Mesenchymal stem cell (in vitro differentiated cells and primary cell): Measurements from ENCODE around the gene TGOLN2. TPM values are rescaled to one million over a fixed set of nuclear protein-coding genes. Genes with fewer than 3 reads are reported as not detected.

Experiments used
- DNase-seq: peaks from one replicate; pipeline ENCODE4 v3.0.0-alpha.2; 2013
- H2AFZ ChIP-seq: one replicate; pipeline ENCODE4 v1.6.1; 2013; ENCODE audit warnings: low read depth, mild to moderate bottlenecking, control low read depth, inconsistent platforms, low read length, moderate library complexity
- H2AK5ac ChIP-seq: 2 replicates; pipeline ENCODE4 v1.6.1; 2013; ENCODE audit warnings: low read length, moderate library complexity, mild to moderate bottlenecking, inconsistent platforms; ENCODE audit not compliant: severe bottlenecking
- H2BK120ac ChIP-seq: one replicate; pipeline ENCODE4 v1.6.1; 2013; ENCODE audit warnings: low read depth, mild to moderate bottlenecking, inconsistent platforms, low read length, moderate library complexity
- H2BK12ac ChIP-seq, 2 experiments: one replicate each; pipeline ENCODE4 v1.6.1; 2013; ENCODE audit warnings: inconsistent platforms in 2 of 2, low read length in 2 of 2, mild to moderate bottlenecking in 2 of 2, moderate library complexity in 2 of 2, control low read depth in 1 of 2
- H2BK15ac ChIP-seq: one replicate; pipeline ENCODE4 v1.6.1; 2013; ENCODE audit warnings: mild to moderate bottlenecking, low read depth, inconsistent platforms; ENCODE audit not compliant: poor library complexity, severe bottlenecking
- H2BK5ac ChIP-seq: 2 replicates; pipeline ENCODE4 v1.6.1; 2013; ENCODE audit warnings: low read depth, mild to moderate bottlenecking, low read length, control low read depth, inconsistent platforms; ENCODE audit not compliant: poor library complexity, severe bottlenecking
- H3K14ac ChIP-seq, 2 experiments: one replicate each; pipeline ENCODE4 v1.6.1; 2013; ENCODE audit warnings: inconsistent platforms in 2 of 2, low read length in 2 of 2, control low read depth in 1 of 2, mild to moderate bottlenecking in 1 of 2, moderate library complexity in 1 of 2
- H3K18ac ChIP-seq, 2 experiments: one replicate each; pipeline ENCODE4 v1.6.1; 2013; ENCODE audit warnings: inconsistent platforms in 2 of 2, low read length in 2 of 2, control low read depth in 1 of 2, low read depth in 1 of 2, mild to moderate bottlenecking in 1 of 2
- H3K23ac ChIP-seq, 2 experiments: one replicate each; pipeline ENCODE4 v1.6.1; 2013; ENCODE audit warnings: inconsistent platforms in 2 of 2, low read length in 2 of 2, mild to moderate bottlenecking in 2 of 2, moderate library complexity in 2 of 2, control low read depth in 1 of 2
- H3K27ac ChIP-seq: 2 replicates; pipeline ENCODE4 v1.5.1; 2013; ENCODE audit warnings: mild to moderate bottlenecking, moderate library complexity, low read length, control low read depth, inconsistent platforms; ENCODE audit not compliant: poor library complexity, severe bottlenecking
- H3K27me3 ChIP-seq, 2 experiments: 2 replicates each; pipeline versions ENCODE4 v1.6.1 to v1.7.0; 2013; ENCODE audit warnings: low read length in 2 of 2, mild to moderate bottlenecking in 2 of 2, moderate library complexity in 2 of 2, control low read depth in 1 of 2, inconsistent platforms in 1 of 2; ENCODE audit not compliant: control insufficient read depth in 1 of 2, insufficient read depth in 1 of 2
- H3K36me3 ChIP-seq, 2 experiments: 2 replicates each; pipeline versions ENCODE4 v1.6.1 to v1.7.0; 2013; ENCODE audit warnings: low read length in 2 of 2, control low read depth in 1 of 2, inconsistent platforms in 1 of 2, low read depth in 1 of 2, mild to moderate bottlenecking in 1 of 2; ENCODE audit not compliant: insufficient read depth in 2 of 2, control insufficient read depth in 1 of 2
- H3K4ac ChIP-seq, 2 experiments: one replicate each; pipeline ENCODE4 v1.6.1; 2013; ENCODE audit warnings: inconsistent platforms in 2 of 2, low read length in 2 of 2, mild to moderate bottlenecking in 2 of 2, moderate library complexity in 2 of 2, control low read depth in 1 of 2, low read depth in 1 of 2
- H3K4me1 ChIP-seq: 2 replicates; pipeline ENCODE4 v1.6.1; 2013; ENCODE audit warnings: low read depth, low read length, control low read depth; ENCODE audit not compliant: control insufficient read depth, insufficient read depth
- H3K4me2 ChIP-seq: 2 replicates; pipeline ENCODE4 v1.6.1; 2013; ENCODE audit warnings: low read length, mild to moderate bottlenecking, inconsistent platforms; ENCODE audit not compliant: poor library complexity, severe bottlenecking
- H3K4me3 ChIP-seq, 2 experiments: 2 replicates each; pipeline versions ENCODE4 v1.5.1 to v1.7.0; 2013; ENCODE audit warnings: low read length in 2 of 2, mild to moderate bottlenecking in 2 of 2, control low read depth in 1 of 2, low read depth in 1 of 2; ENCODE audit not compliant: insufficient read depth in 1 of 2
- H3K79me1 ChIP-seq: replicated peaks from 2 replicates; pipeline ENCODE4 v1.6.1; 2013; ENCODE audit warnings: mild to moderate bottlenecking, control low read depth, low read length, inconsistent platforms; ENCODE audit not compliant: poor library complexity, severe bottlenecking
- H3K9ac ChIP-seq: 2 replicates; pipeline ENCODE4 v1.7.0; 2013; ENCODE audit warnings: mild to moderate bottlenecking, low read length, moderate library complexity
- H3K9me3 ChIP-seq: 2 replicates; pipeline ENCODE4 v1.7.0; 2013; ENCODE audit warnings: mild to moderate bottlenecking, low read length; ENCODE audit not compliant: control insufficient read depth
- H4K8ac ChIP-seq: one replicate; pipeline ENCODE4 v1.6.1; 2013; ENCODE audit warnings: inconsistent platforms, mild to moderate bottlenecking, low read length, moderate library complexity
- H4K91ac ChIP-seq: one replicate; pipeline ENCODE4 v1.6.1; 2013; ENCODE audit warnings: mild to moderate bottlenecking, low read length, inconsistent platforms
- WGBS: methylation state at CpG from one replicate; pipeline ENCODE4 v1.1.7; 2013; ENCODE audit warnings: mixed read lengths; 5-methylcytosine and 5-hydroxymethylcytosine counted together
- polyA plus RNA-seq, 2 experiments: library from polyadenylated mRNA; stranded (reverse); fragments of 200-250 nt; gene quantifications; one replicate each; pipeline ENCODE4 v1.2.3, GENCODE V29; 2013

TGOLN2 gene
- 124 TPM for polyA plus RNA-seq (2013, experiment 1 of 2)
- 124 TPM for polyA plus RNA-seq (2013, experiment 2 of 2)

DNA sequence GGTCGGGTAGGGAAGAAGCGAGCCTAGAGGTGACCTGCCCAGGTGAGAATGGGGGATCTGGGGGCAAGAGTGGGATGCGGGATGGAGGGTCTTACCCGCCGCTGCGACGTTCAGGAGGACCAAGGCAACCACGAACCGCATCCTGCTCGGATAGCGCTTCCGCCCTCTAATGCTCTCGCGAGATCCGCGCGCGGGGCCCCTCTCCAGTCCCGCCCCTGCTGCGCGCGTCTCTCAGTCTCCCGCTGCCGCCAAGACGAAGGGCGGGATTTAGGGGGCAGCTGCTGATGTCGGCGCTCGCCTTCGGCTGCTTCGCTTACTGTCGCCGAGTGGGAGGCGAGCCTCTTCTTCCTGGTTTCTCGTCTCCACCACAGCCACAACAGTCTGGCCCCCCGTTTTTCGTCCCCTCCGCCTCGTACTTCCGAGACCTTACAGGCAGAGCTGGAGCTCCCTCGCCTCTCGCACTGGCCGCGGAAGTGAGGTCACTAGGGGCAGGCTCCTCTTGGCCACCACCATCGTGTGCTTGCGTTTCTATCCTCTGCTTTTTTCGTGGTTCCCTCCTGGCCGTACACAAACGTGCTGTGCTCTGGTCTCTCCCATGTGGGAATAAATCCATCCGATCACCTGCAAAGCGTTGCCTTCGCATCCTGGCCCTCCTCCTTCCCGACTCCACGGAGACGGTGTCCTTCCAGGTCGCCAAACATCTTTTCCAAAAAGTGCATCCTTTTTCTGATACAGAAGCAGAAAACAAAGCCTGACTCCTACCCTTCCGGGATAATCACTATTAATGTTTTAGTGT is at the start of gene TGOLN2:
Gene TGOLN2, minus strand, starts transcription at position 168 of the 796 bp plus-strand sequence. Its CDS starts 27 bp downstream, at position 141.
- peak within 1 kb of the TSS; percentile 92 to 93 for H3K18ac ChIP-seq
- peaks cover 26 to 37% of the 10 kb centered on the region in 2 experiments for H3K36me3 ChIP-seq
- peak within 1 kb of the TSS; percentile 75 to 81 for H3K4ac ChIP-seq
- H3K23ac ChIP-seq = peak within 1 kb of the TSS in 1 of 2 experiments; percentile 5
- peak within 1 kb of the TSS; percentile 40 for H2BK5ac ChIP-seq
- H3K27ac ChIP-seq = peak within 1 kb of the TSS; percentile 77
- peak within 1 kb of the TSS; percentile 62 for H2BK15ac ChIP-seq
- DNase-seq = peak; percentile 93
- peak within 1 kb of the TSS in 1 of 2 experiments; percentile 46 for H3K14ac ChIP-seq
- peaks cover 19% of the 10 kb centered on the region for H3K4me1 ChIP-seq
- peak within 1 kb of the TSS in 1 of 2 experiments; percentile 13 for H2BK12ac ChIP-seq
- H3K9me3 ChIP-seq = no peaks in the 10 kb centered on the region
- under 1% methylated on average over 56 of the region's 57 CpGs for WGBS
- H2AFZ ChIP-seq = peak within 1 kb of the TSS; percentile 58
- H3K4me2 ChIP-seq = peak within 1 kb of the TSS; percentile 95
- H3K79me1 ChIP-seq = peaks cover 6% of the 10 kb centered on the region
- H2AK5ac ChIP-seq = peak within 1 kb of the TSS; percentile 63
- H3K9ac ChIP-seq = peak within 1 kb of the TSS; percentile 94
- H4K91ac ChIP-seq = peak within 1 kb of the TSS; percentile 77
- H3K4me3 ChIP-seq = peak within 1 kb of the TSS; percentile 75 to 82
- peak within 1 kb of the TSS; percentile 42 for H2BK120ac ChIP-seq
- peak within 1 kb of the TSS; percentile 55 for H4K8ac ChIP-seq
- no peaks in the 10 kb centered on the region for H3K27me3 ChIP-seq

DNA sequence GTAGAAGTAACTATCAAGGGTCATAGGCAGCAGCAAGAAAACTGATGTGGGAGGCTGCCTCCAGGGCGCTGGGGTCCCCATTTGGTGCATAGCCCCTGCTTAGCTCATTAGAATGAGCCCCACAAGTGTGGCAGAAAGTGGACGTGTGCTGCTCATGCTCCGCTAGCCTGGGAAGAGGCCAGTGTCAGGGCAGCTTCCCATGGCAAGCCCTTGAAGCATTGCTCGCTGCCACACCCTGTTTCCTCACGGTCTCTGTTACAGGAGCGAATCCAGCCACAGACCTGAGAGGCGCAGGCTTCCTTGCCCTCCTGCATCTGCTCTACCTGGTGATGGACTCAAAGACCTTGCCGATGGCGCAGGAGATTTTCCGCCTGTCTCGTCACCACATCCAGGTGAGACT is 49.3 kb upstream of the TGOLN2 start:
- Histone ChIP-seq H3K4me1 (no peaks in the 10 kb centered on the region), H3K23ac (no peak overlapping the region)

DNA sequence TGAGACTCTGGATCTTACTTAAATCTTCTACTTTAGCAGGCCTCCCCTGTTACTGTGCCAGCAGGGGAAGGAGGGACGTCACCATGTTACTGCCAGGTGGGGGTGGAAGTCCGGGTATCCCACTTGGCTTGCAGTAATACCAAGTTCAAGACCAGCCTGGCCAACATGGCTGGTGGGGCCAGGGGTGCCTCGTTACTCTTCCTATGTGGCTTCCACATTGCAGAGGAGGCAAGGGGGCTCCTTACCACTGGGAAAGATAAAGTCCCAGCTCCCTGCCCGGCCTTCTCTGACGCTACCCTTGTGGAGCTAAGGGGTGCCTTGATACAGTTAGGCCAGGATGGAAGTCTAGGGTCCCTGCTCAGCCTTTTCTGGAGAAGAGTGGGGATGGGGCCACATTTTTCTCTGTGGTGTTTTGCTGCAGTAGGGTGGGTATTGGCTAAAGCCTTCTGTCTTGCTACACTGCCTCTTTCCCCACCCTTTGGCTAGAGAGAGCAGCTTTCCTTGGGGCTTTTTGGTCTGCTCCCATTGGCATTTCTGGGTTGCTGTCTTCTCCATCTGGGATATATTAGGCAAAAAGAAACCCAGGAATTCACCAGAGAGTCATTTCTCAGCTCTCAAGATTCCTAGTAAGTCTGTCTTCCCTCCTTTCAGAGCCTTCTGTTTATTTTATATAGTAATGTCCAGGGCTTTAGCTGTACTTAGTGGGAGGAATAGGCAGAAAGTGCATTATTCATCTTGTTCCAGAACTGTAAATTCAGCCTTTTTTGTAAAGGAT is 48.7 kb upstream of the TGOLN2 start:
- Histone ChIP-seq H3K4me2 (no peak overlapping the region), H4K91ac (no peak overlapping the region), H2BK12ac (no peak overlapping the region), H3K9ac (peak overlapping the region; percentile 30), H2AFZ (no peak overlapping the region), H3K14ac (peak overlapping the region in 1 of 2 experiments; percentile 48), H2BK5ac (no peak overlapping the region), H3K4me3 (peak overlapping the region in 1 of 2 experiments; percentile 45), H3K27ac (no peak overlapping the region), H2AK5ac (no peak overlapping the region), H3K23ac (no peak overlapping the region), H3K36me3 (peaks cover 15 to 50% of the 10 kb centered on the region in 2 experiments), H3K4ac (no peak overlapping the region), H3K27me3 (no peaks in the 10 kb centered on the region), H4K8ac (no peak overlapping the region), H2BK15ac (no peak overlapping the region), H3K9me3 (peaks cover 8% of the 10 kb centered on the region), H3K18ac (no peak overlapping the region), H3K79me1 (no peaks in the 10 kb centered on the region), H3K4me1 (no peaks in the 10 kb centered on the region), H2BK120ac (no peak overlapping the region)
- DNase-seq = peak; percentile 7
- WGBS = 98% methylated on average over 5 of the region's 5 CpGs

More for the DNA sequence above, 49.3 kb upstream of the TGOLN2 start:
- H3K4me2 ChIP-seq = no peak overlapping the region
- H2AK5ac ChIP-seq = no peak overlapping the region
- no peaks in the 10 kb centered on the region for H3K79me1 ChIP-seq
- no peak overlapping the region for H3K14ac ChIP-seq
- H2BK120ac ChIP-seq = no peak overlapping the region
- DNase-seq = no peak
- peaks cover 8% of the 10 kb centered on the region for H3K9me3 ChIP-seq
- H3K4ac ChIP-seq = no peak overlapping the region
- H4K8ac ChIP-seq = no peak overlapping the region
- H3K9ac ChIP-seq = peak overlapping the region; percentile 30
- no peak overlapping the region for H2AFZ ChIP-seq
- peaks cover 13 to 49% of the 10 kb centered on the region in 2 experiments for H3K36me3 ChIP-seq
- WGBS = 96% methylated on average over 11 of the region's 11 CpGs
- no peak overlapping the region for H3K27ac ChIP-seq
- no peak overlapping the region for H4K91ac ChIP-seq
- H3K18ac ChIP-seq = no peak overlapping the region
- H3K27me3 ChIP-seq = no peaks in the 10 kb centered on the region
- H2BK12ac ChIP-seq = no peak overlapping the region
- no peak overlapping the region for H2BK5ac ChIP-seq
- no peak overlapping the region for H2BK15ac ChIP-seq
- H3K4me3 ChIP-seq = peak overlapping the region in 1 of 2 experiments; percentile 45

DNA sequence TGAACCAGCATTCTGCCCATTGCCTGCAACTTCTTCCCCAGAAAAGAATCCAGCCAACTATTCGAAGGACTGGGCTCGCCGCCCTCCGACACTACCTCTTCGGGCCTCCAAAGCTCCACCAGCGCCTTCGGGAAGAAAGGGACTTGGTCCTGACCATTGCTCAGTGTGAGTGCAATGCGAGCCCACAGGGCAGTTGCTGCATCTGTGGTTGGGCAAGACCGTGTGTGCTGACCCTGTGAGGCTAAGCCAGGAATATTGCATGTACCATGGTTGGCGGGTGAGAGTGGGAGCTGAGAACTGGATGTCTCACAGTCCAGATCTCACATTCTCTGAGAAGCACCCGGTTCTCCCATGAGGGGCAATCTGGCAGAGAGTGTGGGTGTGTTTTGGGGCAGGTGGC is 43.3 kb upstream of the TGOLN2 start:
- no peak overlapping the region for H2BK12ac ChIP-seq
- no peaks in the 10 kb centered on the region for H3K79me1 ChIP-seq
- no peak overlapping the region for H3K27ac ChIP-seq
- DNase-seq = no peak
- no peak overlapping the region for H2AFZ ChIP-seq
- WGBS = 98% methylated on average over 11 of the region's 11 CpGs
- H2BK15ac ChIP-seq = no peak overlapping the region
- H3K18ac ChIP-seq = no peak overlapping the region
- no peak overlapping the region for H4K8ac ChIP-seq
- no peak overlapping the region for H3K4me2 ChIP-seq
- no peak overlapping the region for H2BK5ac ChIP-seq
- no peaks in the 10 kb centered on the region for H3K27me3 ChIP-seq
- peaks cover 1% of the 10 kb centered on the region for H3K4me1 ChIP-seq
- H4K91ac ChIP-seq = no peak overlapping the region
- no peak overlapping the region for H3K9ac ChIP-seq
- no peak overlapping the region for H2AK5ac ChIP-seq
- no peak overlapping the region for H2BK120ac ChIP-seq
- no peak overlapping the region for H3K14ac ChIP-seq
- H3K4ac ChIP-seq = no peak overlapping the region
- H3K36me3 ChIP-seq = peaks cover 22 to 40% of the 10 kb centered on the region in 2 experiments
- H3K9me3 ChIP-seq = no peaks in the 10 kb centered on the region
- no peak overlapping the region for H3K4me3 ChIP-seq
- no peak overlapping the region for H3K23ac ChIP-seq
